Parathyroid adenoma (tissue), 2 donors: ENCODE results near the gene ERCC4.
"Not testable (repeated sequence)": the region's sequence is repeated elsewhere in the genome, so short reads cannot be mapped to it uniquely, and the experiment has no call there.

Experiments used
- H2AFZ ChIP-seq: fragments of 300-600 bp; sonication (generic); one replicate; pipeline ENCODE4 v1.7.0; 2017; ENCODE audit warnings: antibody characterized with exemption, mild to moderate bottlenecking
- H3K27ac ChIP-seq: fragments of 300-600 bp; sonication (generic); one replicate; pipeline ENCODE4 v1.7.0; 2017
- H3K27me3 ChIP-seq: fragments of 300-600 bp; sonication (generic); one replicate; pipeline ENCODE4 v1.7.0; 2017; ENCODE audit warnings: low read length; ENCODE audit not compliant: control insufficient read depth, insufficient read depth
- H3K36me3 ChIP-seq: fragments of 300-600 bp; sonication (generic); one replicate; pipeline ENCODE4 v1.7.0; 2017; ENCODE audit warnings: low read length; ENCODE audit not compliant: control insufficient read depth, insufficient read depth
- H3K4me1 ChIP-seq: fragments of 300-600 bp; sonication (generic); one replicate; pipeline ENCODE4 v1.7.0; 2017; ENCODE audit warnings: control low read depth
- H3K4me2 ChIP-seq: fragments of 300-600 bp; sonication (generic); one replicate; pipeline ENCODE4 v1.7.0; 2017; ENCODE audit warnings: low read length
- H3K4me3 ChIP-seq: fragments of 300-600 bp; sonication (generic); one replicate; pipeline ENCODE4 v1.7.0; 2017; ENCODE audit warnings: low read depth, low read length
- H3K79me2 ChIP-seq: fragments of 300-600 bp; sonication (generic); one replicate; pipeline ENCODE4 v1.7.0; 2017; ENCODE audit warnings: control low read depth
- H3K9ac ChIP-seq: fragments of 300-600 bp; sonication (generic); one replicate; pipeline ENCODE4 v1.7.0; 2017; ENCODE audit warnings: mild to moderate bottlenecking
- H3K9me3 ChIP-seq: fragments of 300-600 bp; sonication (generic); one replicate; pipeline ENCODE4 v1.7.0; 2017; ENCODE audit warnings: low read length; ENCODE audit not compliant: control insufficient read depth
- CTCF ChIP-seq: fragments of 300-600 bp; sonication (generic); IDR thresholded peaks from one replicate; pipeline ENCODE4 v1.7.0; 2017; ENCODE audit warnings: antibody characterized with exemption, mild to moderate bottlenecking
- donor health status: primary hyperparathyroidism.

Gene ERCC4

GRCh38 chr16:13902677-13903076 lies 17.3 kb upstream of the ERCC4 start:
- Histone ChIP-seq H3K27me3 (no peaks in the 10 kb centered on the region), H3K4me1 (no peaks in the 10 kb centered on the region), H2AFZ (no peak overlapping the region), H3K4me3 (no peak overlapping the region), H3K4me2 (no peak overlapping the region), H3K79me2 (no peaks in the 10 kb centered on the region), H3K9me3 (no peaks in the 10 kb centered on the region), H3K9ac (no peak overlapping the region), H3K27ac (no peak overlapping the region), H3K36me3 (no peaks in the 10 kb centered on the region)
- TF ChIP-seq CTCF, result no peak

GRCh38 chr16:13904179-13904691 lies 15.7 kb upstream of the ERCC4 start:
- TF ChIP-seq CTCF, result no peak
- Histone ChIP-seq H2AFZ (no peak overlapping the region), H3K9me3 (no peaks in the 10 kb centered on the region), H3K27ac (no peak overlapping the region), H3K9ac (no peak overlapping the region), H3K36me3 (no peaks in the 10 kb centered on the region), H3K4me3 (no peak overlapping the region), H3K27me3 (no peaks in the 10 kb centered on the region), H3K79me2 (no peaks in the 10 kb centered on the region), H3K4me1 (no peaks in the 10 kb centered on the region), H3K4me2 (no peak overlapping the region)

GRCh38 chr16:13904822-13905221 lies 15.1 kb upstream of the ERCC4 start:
- H3K79me2 ChIP-seq, H3K4me1 ChIP-seq, H3K27me3 ChIP-seq, H3K4me3 ChIP-seq, H3K9me3 ChIP-seq, H3K36me3 ChIP-seq, H2AFZ ChIP-seq, H3K4me2 ChIP-seq, H3K9ac ChIP-seq, H3K27ac ChIP-seq: not testable (repeated sequence)

GRCh38 chr16:13906168-13907089 lies 13.5 kb upstream of the ERCC4 start:
- Histone ChIP-seq H3K27ac (no peak overlapping the region), H3K4me1 (peaks cover 2% of the 10 kb centered on the region), H3K9ac (no peak overlapping the region), H3K79me2 (no peaks in the 10 kb centered on the region), H3K36me3 (no peaks in the 10 kb centered on the region), H3K9me3 (no peaks in the 10 kb centered on the region), H2AFZ (no peak overlapping the region), H3K4me3 (no peak overlapping the region), H3K27me3 (no peaks in the 10 kb centered on the region), H3K4me2 (no peak overlapping the region)
- TF ChIP-seq CTCF, result no peak

GRCh38 chr16:13907431-13907830 lies 12.5 kb upstream of the ERCC4 start:
- no peaks in the 10 kb centered on the region for H3K27me3 ChIP-seq
- no peaks in the 10 kb centered on the region for H3K36me3 ChIP-seq

More at GRCh38 chr16:13907431-13907830, 12.5 kb upstream of the ERCC4 start:
- H3K4me2 ChIP-seq, result no peak overlapping the region
- no peak overlapping the region for H3K27ac ChIP-seq
- H3K4me3 ChIP-seq, result no peak overlapping the region
- H2AFZ ChIP-seq, result no peak overlapping the region
- no peak overlapping the region for H3K9ac ChIP-seq
- H3K4me1 ChIP-seq, result peaks cover 2% of the 10 kb centered on the region
- no peaks in the 10 kb centered on the region for H3K79me2 ChIP-seq
- no peaks in the 10 kb centered on the region for H3K9me3 ChIP-seq
- TF ChIP-seq CTCF, result no peak
